ENCODE results near the gene FOXN3. TPM values are rescaled to one million over a fixed set of nuclear protein-coding genes. Genes with fewer than 3 reads are reported as not detected.

The FOXN3 gene
- total RNA-seq, 2 donors from 2014 or later, result 46.8 to 72.6 TPM

GRCh38 chr14:89232265-89233070 is 184.6 kb downstream of the FOXN3 start:
- H3K4me1 ChIP-seq, result no peaks in the 10 kb centered on the region
- intact Hi-C loops (cut with DNase I), result no loop called here
- TF ChIP-seq, protein P1, sequence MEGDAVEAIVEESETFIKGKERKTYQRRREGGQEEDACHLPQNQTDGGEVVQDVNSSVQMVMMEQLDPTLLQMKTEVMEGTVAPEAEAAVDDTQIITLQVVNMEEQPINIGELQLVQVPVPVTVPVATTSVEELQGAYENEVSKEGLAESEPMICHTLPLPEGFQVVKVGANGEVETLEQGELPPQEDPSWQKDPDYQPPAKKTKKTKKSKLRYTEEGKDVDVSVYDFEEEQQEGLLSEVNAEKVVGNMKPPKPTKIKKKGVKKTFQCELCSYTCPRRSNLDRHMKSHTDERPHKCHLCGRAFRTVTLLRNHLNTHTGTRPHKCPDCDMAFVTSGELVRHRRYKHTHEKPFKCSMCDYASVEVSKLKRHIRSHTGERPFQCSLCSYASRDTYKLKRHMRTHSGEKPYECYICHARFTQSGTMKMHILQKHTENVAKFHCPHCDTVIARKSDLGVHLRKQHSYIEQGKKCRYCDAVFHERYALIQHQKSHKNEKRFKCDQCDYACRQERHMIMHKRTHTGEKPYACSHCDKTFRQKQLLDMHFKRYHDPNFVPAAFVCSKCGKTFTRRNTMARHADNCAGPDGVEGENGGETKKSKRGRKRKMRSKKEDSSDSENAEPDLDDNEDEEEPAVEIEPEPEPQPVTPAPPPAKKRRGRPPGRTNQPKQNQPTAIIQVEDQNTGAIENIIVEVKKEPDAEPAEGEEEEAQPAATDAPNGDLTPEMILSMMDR (IDR thresholded peaks at IDR 0.05), result no peak
- no peak overlapping the region for H3K27ac ChIP-seq
- no peak for DNase-seq
- H3K36me3 ChIP-seq, result no peaks in the 10 kb centered on the region
- H3K27me3 ChIP-seq, result no peaks in the 10 kb centered on the region
- H3K4me3 ChIP-seq, result no peak overlapping the region
- H3K9ac ChIP-seq (ENCODE audit: low read depth in 2 of 2, low read length in 2 of 2), result no peak overlapping the region
- H3K9me3 ChIP-seq, result no peaks in the 10 kb centered on the region

DNA sequence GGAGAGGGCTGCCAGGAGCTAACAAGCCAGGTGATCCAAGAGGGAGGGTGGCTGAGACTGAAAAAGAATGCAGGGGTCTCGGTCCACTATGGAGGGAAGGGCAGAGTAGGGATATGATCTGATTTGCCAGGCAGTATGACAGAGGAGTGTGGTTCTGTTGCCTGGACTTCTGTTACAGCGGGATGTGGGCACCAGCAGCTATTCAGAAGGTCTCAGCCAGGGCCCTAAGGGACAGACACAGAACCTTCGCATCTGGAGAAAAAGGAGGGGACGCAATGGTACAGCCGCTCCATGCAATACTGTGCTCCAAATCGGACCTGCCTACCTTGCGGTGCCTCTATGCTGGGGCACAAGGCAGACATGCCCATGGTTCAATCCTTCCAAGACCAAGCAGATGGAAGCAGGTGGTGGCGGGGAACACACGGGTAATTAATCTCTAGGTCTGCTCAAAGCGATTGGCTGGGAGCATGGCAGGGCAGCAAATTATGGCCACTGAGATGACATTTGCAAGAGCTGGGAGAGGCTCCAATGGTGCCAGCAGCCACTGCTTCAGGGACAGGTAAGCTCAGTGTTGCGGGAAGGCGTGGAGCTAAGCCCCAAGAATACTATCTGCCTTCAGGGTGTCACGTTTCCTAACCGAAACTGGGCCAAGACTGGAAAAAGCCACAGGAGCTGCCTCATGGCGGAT is 185.5 kb downstream of the FOXN3 start:
- H3K4me1 ChIP-seq, result peaks cover 3% of the 10 kb centered on the region
- H3K9me3 ChIP-seq, result no peaks in the 10 kb centered on the region
- no peak overlapping the region for H3K9ac ChIP-seq (ENCODE audit: low read depth in 2 of 2, low read length in 2 of 2)
- no peak overlapping the region for H3K4me3 ChIP-seq
- TF ChIP-seq, protein P1 (IDR thresholded peaks at IDR 0.05), result no peak
- H3K27ac ChIP-seq, result no peak overlapping the region
- no peaks in the 10 kb centered on the region for H3K36me3 ChIP-seq
- no peaks in the 10 kb centered on the region for H3K27me3 ChIP-seq
- DNase-seq, result no peak
- intact Hi-C loops (cut with DNase I), result no loop called here

DNA sequence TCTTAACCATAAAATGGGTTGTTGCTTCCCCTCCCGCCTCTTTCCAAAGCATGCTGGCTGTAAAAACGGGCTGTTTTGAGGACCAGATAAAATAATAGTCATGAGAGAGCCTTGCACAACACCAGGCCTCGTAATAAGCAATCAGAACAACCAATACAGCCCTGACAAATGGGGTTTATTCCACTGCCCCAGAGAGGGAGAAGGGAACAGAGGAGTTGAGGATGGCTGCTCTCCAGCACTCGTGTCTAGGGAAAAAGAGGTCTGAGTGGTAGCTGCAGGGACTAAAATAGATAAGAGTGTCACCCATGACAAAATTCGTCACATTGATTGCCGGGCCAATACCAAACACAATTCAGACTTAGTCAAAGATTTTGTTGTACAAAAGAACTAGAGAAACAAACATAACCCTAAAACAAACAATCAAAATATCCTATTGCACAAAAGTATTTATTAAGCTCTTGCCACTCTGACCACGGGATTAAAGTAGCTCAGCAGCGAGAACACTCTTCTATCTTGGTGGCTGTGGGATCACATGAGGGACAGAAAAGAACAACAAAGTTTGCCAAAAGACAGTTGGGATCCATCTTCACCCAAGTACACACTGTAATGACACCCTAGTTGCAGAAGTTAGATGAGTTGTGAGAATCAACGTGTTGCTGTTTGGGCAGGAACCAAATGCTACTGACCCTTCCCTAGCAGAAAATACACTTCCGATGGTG is 188.0 kb downstream of the FOXN3 start:
- peaks cover 3% of the 10 kb centered on the region for H3K4me1 ChIP-seq
- intact Hi-C loops (cut with DNase I), result no loop called here
- TF ChIP-seq, protein P1 (IDR thresholded peaks at IDR 0.05), result no peak

DNA sequence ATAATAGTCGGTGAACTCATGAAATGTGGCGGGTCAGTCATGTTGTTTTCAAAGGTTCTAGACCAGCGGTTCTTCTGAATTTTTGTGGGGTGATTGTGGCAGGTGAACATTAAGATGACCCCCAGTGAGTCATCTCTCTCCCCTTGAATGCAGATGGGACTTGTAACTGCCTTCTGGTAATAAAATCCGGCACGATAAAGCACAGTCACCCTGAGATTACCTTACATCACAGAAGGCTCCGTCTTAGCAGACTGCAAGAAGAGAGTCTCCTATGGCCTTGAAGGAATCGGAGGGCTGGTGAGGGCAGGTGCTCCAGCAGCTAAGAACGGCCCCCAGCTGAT is 189.6 kb downstream of the FOXN3 start:
- intact Hi-C loops (cut with DNase I), result no loop called here
- H3K27me3 ChIP-seq, result no peaks in the 10 kb centered on the region
- no peaks in the 10 kb centered on the region for H3K36me3 ChIP-seq
- H3K9me3 ChIP-seq, result no peaks in the 10 kb centered on the region
- H3K27ac ChIP-seq, result no peak overlapping the region
- DNase-seq, result no peak
- no peak overlapping the region for H3K4me3 ChIP-seq
- TF ChIP-seq, protein P1 (IDR thresholded peaks at IDR 0.05), result no peak
- peaks cover 3% of the 10 kb centered on the region for H3K4me1 ChIP-seq
- H3K9ac ChIP-seq (ENCODE audit: low read depth in 2 of 2, low read length in 2 of 2), result no peak overlapping the region

More for the DNA sequence above, 188.0 kb downstream of the FOXN3 start:
- no peak overlapping the region for H3K27ac ChIP-seq
- no peaks in the 10 kb centered on the region for H3K27me3 ChIP-seq
- no peak overlapping the region for H3K4me3 ChIP-seq
- no peak for DNase-seq
- H3K9ac ChIP-seq (ENCODE audit: low read depth in 2 of 2, low read length in 2 of 2), result no peak overlapping the region
- no peaks in the 10 kb centered on the region for H3K36me3 ChIP-seq
- H3K9me3 ChIP-seq, result no peaks in the 10 kb centered on the region

- TF ChIP-seq, protein P1 (IDR thresholded peaks at IDR 0.05), result no peak
- Histone ChIP-seq H3K9me3 (no peaks in the 10 kb centered on the region), H3K27ac (no peak overlapping the region), H3K27me3 (no peaks in the 10 kb centered on the region), H3K4me1 (peaks cover 3% of the 10 kb centered on the region), H3K4me3 (no peak overlapping the region), H3K9ac (ENCODE audit: low read depth in 2 of 2, low read length in 2 of 2) (no peak overlapping the region), H3K36me3 (no peaks in the 10 kb centered on the region)
- no peak for DNase-seq
- intact Hi-C loops (cut with DNase I), result no loop called here
These were observed 190.1 kb downstream of the FOXN3 start for GRCh38 chr14:89226801-89227495.

All from colonic mucosa (tissue), 4 donors.